Middle frontal gyrus (tissue), 1 donor: Measurements from ENCODE around the gene CCR7.
A peak's percentile ranks its signal among the peaks of the same experiment; 100 is the strongest.

Experiments used
- DNase-seq: peaks from one replicate; pipeline ENCODE4 v3.0.0-alpha.2; 2015; ENCODE audit warnings: low spot score; ENCODE audit errors: extremely low spot score

Gene CCR7, protein sequence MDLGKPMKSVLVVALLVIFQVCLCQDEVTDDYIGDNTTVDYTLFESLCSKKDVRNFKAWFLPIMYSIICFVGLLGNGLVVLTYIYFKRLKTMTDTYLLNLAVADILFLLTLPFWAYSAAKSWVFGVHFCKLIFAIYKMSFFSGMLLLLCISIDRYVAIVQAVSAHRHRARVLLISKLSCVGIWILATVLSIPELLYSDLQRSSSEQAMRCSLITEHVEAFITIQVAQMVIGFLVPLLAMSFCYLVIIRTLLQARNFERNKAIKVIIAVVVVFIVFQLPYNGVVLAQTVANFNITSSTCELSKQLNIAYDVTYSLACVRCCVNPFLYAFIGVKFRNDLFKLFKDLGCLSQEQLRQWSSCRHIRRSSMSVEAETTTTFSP

DNA sequence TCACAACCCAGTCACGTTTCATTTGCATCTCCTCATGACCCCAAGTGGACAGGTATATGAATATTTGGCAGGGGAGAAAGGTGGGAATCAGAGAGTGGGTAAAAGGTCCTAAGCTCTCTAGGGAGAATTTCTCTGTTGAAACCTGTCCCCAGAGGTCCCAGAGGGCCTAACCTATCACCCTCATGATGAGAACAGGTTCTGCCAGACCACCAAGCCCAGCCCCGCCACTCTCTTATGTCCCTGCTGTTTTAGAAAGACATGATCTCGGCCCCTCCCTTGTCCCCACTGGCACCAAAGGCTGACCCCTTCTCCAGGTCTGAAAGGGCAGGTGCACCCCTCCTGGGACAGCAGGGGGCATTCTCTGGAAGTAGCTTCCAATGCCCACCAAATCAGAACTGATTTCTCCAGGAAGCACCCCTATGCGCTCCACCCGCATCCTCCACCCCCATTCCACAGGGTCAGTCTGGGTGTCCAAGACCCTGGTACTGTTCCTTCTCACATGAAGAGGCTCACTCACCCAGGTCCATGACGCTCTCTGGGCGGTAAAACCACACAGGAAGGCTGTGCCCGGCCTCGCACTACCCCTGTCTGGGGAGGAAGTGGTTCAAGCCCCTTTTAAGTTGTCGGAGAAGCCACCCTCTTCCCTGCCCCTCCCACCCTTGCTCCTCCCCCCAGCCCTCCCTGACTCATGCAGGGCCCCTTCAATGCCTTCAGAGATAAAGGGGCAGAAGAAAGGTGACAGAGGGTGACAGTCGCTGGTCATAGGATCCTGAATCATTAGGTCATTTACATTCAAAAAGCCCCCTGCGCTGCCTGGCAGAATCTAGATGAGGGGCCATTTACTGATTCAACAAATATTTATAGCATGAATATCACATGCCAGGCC is at the start of gene CCR7:
Gene CCR7, minus strand, starts transcription at position 590 of the 886 bp plus-strand sequence. Its CDS starts 63 bp downstream, at position 527.
- DNase-seq: no peak

DNA sequence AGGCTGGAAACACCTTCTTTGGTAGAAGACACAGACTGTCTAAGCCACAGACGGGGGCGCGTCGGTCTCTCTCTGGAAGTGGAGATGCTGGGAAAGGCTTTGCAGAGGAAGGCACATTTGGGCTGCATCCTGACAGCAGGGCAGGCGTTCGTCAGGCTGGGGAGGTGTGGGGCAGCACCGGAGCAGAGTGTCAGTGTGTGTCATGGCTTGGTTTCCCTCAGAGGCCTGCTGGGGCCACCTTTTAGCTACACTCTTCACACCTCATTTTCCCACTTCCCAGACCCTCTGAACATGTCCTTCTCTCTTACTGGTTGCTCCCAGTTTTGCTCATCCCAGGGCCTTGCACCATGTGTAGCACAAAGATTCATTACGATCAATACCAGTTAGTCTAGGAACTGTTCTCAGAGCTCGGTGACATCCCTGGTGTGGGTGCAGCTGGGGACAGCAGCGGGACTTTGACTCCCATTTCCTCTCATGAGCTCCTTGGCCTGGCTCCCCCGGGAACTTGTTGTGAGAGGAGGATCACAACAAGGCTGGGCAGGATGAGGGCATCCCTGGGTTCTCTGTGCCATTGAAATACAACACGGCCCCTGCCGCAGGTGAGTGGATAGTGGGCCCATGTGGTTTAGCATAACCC is 49.3 kb upstream of the CCR7 start:
- DNase-seq: no peak

DNA sequence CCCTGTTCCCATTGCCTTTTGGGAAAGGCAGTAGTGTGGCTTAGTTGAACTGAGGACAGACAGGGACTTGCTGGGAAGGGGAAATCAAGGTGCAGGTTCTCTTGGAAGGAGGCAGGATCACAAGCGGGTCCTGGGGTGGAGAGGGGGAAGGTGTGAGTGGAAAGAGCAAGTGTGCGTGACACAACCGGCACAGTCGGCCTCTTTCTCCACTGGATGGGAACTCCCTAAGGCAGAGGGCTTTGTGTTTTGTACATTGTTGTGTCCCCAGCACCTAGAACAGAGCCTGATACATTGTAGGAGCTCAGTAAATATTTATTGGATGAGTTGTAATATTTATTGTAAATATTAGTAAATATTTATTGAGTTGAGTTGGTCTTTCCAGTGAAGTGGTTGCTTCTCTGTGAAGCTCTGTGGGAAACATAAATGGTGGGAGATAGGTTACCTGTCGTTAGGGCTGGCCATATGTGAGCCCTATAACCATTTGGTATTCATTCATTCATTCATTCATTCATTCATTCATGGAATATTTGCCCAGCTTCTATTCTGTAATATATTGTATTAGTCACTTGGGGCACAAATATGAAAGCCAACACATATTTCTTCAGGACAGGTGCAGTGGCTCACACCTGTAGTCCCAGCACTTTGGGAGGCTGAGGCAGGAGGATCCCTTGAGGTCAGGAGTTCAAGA is 48.3 kb upstream of the CCR7 start:
- DNase-seq: no peak

DNA sequence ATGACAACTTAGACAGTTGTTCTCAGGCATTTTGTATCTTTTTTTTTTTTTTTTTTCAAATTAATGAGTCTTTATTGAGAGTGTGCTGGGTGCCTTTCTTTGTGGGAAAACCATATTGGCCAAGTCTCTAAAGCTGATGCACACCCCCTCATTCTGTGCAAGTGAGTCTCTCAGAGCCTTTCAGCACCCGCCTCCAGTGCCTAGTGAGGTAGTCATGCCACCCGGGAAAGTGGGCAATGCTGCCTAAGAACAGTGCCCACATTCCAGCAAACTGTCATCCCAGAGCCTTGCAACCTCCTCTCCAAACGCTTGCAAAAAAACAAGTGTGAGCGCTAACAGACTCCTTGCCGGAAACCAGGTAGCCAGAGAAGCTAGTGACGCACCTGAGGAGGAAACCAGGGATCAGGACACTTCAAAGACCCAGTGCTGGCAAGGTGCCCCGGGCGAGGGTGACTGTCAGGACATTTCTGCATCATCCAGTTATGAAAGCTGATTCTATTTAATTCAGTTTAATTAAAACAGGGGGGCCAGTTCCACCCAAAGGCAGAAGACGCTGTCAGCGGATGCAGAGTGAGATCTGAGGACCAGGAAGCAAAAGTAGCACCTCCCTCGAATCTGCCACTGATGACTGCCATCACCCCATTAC is 47.5 kb upstream of the CCR7 start:
- peak; percentile 55 for DNase-seq

DNA sequence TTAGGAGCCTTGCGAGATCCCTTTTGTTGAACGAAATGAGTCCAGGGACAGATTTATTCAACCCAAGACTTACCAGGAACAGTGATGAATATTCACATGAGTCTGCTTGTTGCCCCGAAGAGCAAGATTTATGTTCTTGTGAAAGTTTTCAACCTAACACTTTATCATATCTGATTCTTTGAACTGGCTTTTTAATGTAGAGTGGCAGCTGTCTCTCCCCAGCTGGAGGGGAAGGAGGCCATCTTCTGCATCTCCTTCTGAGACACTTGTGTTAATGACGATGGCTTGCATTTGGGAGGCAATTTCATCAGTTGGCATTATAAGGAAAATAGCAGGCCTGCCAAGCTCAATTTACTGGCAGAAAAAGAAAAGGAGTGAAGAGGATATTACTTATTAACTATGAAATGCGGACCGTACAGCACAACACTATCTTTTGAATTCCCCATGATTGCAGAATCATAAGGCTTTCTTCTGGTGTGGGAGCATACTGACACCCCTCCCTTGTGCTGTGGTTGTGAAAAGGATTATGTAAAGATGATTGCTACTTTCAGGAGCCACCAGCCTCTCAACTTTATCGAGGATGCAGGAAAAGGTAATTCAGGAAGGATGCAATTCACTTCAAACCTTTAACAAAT is 46.7 kb upstream of the CCR7 start:
- no peak for DNase-seq

DNA sequence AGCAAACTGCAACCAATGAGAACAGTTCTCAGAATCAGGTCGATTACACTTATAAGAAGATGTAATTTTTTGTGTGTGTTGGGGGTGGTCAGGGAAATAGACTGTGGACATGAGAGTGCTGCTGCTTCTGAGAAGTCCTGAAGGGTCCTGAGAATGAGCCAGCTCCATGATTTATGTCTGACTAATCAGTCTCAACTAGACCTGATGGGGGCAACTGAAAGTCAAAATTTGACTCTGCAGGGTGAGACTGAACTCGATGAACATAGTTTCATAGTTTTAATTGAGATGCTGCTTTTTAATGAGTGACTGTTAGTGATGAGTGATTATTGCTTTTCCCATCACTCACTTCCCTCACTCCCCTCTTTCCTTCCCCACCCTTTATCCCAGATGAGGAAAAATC is 45.1 kb upstream of the CCR7 start:
- DNase-seq: no peak

DNA sequence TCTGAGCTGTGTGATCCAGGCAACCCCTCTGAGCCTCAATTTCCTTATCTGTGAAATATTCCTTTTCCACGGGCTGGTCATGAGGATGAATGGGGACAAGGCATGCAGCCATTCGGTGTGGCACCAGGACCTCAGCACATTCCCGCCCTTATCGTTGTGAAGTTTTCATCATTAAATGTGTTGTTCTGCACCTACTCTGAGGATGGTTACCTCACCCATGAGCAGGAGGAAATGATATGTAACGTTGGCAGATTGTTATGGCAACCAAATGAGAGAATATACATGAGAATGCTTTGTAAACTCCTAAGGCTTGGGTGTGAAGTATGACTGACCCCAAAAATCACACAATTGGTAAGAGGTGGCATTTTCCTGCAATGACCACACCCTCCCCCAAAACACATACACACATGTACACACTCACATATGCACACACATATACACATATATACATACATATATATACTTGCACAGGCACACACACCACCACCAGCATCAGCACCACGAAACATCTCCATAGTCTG is 42.8 kb upstream of the CCR7 start:
- DNase-seq: no peak

DNA sequence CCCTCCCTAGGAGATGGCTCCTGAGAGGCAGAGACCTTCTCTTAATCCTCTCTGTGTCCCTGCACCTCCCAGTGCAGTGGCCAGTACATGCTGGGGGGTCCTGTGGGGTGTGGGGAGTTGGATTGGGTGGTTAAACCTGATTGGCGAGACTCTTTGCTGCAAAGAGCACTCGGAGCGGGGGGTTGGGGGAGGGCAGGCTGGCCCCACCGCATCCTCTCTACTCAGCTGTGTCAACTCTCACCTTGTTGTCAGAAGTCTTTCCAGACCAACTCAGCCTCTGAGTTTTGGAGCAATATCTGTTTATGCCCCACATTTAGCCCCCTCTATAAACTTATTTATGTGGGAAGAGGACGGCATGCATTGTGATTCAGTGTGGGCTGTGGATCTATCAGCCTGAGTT is 42.4 kb upstream of the CCR7 start:
- DNase-seq: no peak

DNA sequence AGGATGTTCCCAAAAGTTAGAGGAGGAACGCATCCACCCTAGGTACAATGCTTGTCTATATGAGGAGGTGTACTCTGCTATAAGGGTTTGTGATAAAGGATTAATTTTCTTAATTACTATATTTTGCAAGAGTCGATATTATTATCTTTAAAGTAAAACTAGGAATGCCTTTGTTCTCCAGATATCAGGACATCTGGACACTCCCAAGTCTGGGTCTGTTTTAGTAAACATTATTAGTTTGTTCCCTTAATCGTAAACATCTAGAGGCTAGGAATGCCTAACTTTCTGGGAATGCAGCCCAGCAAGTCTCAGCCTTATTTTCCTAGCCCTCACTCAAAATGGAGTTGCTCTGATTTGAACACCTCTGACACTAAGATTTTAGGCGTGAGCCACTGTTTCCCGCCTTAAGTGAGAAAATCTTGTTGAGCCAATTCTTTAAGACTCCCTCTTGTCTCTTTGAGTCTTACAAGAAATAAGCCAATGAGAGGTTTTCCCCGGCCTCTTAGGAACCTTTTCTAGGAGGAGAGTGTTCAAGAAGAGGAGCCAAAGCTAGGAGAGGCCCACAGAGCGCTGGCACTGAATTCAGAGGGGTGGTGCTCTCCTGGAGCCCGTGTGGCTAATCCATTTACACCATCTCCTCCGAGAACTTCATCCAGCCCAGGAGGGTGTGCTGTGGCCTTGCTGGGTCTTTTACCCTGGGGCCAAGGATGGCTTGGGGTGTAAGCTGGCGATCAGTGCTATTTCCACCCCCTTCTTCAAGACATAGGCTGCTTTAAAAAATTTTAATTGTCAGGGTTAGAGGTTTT is 41.5 kb upstream of the CCR7 start:
- no peak for DNase-seq

DNA sequence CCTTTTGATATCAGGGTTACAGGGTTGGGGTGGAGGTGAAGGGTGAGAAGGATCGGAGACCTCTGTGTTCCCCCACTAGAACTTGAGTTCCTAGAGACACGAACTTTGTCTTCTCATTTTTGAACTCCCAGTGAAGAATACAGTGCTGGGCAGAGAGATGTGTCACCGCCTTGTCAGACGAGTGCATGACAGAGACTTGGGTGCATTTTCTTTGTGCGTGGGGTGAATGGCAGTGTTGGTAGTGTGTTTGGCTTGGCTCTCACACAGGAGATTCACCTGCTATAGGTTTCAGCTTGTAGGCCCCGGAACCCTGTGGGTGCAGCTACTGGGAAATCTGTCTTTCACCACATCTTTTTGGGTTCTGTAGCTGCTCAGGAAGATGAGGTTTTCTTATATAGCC is 40.0 kb upstream of the CCR7 start:
- DNase-seq: no peak

DNA sequence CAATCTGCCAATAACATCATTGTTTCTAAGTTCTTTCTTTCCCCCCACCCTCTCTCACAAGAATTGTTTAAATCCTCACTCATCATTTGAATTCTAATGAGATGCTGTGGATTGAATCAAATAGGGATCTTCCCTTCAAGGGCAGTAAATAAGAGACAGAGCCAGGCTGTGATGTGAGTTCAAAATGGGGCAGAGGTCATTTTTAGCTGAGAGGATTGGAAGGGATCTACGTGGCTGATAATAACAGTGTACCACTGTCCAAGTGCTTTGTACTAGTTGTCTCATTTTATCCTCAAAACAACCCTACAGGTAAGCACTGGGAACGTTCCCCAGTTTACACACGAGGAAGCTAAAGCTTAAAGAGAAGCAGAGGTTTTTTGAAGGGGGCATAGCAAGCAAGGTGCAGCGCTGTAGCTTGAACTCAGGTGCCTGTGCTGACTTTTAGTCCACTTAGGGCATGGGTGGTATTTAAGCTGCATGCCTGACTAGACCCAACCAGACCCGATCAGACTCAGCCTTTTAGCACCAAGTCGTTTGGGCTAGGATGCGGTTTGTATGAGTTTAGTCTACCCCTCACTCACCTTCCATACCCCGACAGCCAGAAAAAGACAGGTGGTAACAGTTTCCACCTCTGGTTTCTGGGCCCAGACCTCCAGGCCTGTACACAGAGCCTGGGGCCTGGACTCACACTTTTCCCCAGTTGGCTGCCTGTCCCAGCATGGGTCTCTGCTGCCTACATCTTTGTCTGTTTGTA is 39.2 kb upstream of the CCR7 start:
- DNase-seq: no peak

DNA sequence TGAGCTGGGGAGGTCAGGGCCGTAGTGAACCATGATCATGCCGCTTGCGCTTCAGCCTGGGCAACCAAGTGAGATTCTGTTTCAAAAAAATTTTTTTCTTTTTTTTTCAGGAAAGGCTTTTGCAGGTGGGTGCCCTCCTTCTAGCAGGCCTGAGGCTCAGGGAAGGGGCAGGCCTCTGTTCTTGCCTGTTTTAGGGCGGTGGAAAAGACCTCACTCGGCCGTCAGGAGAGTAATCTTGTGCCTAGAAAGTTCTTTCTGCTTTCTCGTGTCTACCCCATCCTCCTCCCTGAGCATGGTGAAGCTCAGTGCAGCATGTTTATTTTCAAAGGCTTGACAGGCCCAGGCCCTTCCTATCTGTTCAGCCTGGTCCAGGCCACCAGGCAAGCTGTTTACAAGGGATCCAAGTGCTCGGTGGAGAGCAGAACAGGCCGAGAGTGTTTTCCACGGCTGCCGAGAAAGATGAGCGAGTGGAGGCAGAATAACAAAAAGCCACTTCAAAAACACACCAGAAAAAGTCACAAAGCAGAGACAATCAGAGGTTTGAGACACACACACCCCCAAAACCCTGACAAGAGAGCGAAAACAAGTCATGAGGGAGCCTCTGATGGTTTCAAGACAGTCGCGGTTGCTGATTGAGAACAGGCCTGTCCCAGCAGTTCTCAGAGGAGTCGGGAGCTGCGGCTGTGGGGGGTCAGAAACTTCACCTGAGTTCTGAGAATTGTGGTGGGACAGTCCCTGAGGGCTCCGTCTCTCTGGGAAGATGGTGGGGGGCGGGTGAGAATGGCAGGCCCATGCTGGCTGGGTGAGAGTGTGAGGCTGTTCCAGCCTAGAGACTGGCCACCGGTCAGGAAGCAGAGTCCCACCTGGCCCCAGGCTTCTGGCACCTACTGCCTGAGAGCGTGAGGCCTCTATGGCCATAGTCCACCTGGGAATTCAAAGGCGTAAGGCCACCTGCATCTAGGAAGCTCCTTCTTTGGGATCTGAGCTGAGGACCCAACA is 37.5 kb upstream of the CCR7 start:
- DNase-seq: no peak

DNA sequence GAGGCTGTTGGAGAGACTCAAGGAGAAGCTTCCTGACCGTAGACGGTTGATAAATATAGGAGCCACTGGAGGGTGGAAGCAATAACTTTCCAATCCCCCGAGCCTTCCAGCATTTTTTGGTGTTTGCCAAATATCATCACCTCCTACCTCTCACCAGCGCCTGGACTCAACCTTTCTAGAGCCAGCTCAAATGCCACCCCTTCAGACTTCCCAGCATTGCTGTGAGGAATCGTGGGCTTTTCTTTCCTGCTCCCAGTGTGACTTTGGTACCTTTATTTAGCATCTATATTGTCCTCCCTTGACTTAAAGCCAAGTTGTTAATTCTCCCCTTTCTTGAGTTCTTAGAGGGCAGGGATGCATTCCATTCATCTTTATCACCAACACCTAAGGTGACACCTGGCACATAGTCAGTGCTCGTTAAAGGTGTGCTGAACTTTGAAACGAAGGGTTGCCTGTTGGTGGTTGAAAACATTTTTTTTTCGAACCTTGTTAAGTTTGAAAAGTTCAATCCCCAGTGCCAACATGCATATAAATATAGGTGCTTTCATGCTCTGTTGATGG is 35.3 kb upstream of the CCR7 start:
- DNase-seq: no peak

DNA sequence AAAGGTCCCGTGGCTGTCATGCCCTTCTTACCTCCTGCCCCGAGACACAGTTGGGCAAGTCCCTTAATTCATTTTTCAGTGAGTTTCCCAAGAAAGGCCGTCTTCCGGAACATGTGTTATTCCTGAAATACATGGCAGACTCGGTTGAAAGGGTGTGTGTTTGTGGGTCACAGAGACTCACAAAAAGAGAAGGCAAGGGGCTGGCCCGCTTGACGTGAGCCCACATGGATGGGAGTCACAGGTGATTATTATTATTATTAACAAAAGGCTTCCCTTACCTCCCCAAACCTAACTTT is 34.1 kb upstream of the CCR7 start:
- no peak for DNase-seq

DNA sequence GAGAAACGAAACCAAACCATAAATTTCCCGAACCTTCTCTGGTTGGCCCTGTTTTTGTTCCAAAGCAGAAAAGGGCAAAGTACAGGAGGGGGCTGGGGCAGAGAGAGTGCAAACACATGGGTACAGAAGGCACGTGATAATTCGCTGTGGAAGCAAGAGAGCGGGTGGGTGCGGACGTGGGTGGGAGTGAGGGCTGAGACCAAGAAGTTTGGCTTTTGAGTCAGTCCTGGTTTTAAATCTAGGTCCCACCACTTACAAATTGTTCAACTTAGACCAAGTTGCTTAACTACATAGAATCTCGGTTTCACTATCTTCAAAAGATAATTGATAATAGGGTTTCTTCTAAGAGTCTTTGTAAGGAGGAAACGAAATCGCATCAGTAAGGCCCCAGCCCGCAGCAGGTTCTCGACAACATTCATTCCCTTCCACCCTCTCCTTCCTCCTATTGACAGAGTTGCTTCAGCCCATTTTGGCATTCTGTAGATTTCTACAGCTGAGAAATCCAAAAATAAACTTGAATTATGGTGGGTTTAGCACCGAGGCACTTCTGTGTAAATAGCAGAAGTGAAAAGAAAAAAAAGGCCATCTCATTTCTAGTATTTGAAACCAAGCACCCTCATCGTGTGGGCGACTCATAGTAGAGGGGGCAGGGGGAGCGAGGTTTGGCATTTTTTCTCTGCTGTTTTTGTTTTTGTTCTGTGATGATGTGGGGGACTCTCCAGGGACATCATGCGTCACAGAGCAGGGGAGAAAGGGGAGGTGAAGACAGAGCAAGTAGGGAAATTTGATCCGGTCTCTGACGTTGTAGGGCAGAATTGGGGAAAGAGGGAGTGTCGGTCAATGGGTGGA is 33.6 kb upstream of the CCR7 start:
- DNase-seq: no peak

DNA sequence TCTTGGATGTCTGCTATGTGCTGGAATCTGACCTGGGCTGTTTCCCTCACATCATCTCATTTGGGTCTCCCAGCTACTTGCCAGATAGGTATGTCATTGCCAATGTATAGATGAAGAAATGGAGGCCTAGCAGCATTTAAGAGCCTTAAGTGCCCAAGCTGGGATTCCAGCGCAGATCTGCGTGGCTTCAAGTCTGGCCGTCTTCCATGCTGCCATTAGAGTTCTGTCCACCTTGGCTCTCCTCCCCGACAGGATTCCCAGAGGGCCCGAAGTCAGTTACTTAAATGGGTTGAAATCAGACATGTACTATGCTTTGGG is 33.0 kb upstream of the CCR7 start:
- DNase-seq: no peak
